Right cardiac atrium (tissue), 5 donors: ENCODE measurements around the gene GEMIN4. TPM values are rescaled to one million over a fixed set of nuclear protein-coding genes. Genes with fewer than 3 reads are reported as not detected.
A peak's percentile ranks its signal among the peaks of the same experiment; 100 is the strongest.

ENCODE experiments used
- ATAC-seq, 2 donors: fragments of 200-7000 bp; cut with Tn5 transposase; one replicate each; pipeline versions ENCODE4 v1.8.0 to v1.9.1; 2020; ENCODE audit warnings: moderate library complexity in 2 of 2, mild to moderate bottlenecking in 1 of 2
- DNase-seq, 3 donors: peaks; one replicate each; pipeline ENCODE4 v3.0.0-alpha.2; 2020
- H3K27ac ChIP-seq: one replicate; pipeline ENCODE4 v1.5.1; 2013; ENCODE audit warnings: mild to moderate bottlenecking, low read length, control low read depth, moderate library complexity
- H3K27me3 ChIP-seq: one replicate; pipeline ENCODE4 v1.6.1; 2013; ENCODE audit not compliant: control insufficient read depth, insufficient read depth
- H3K4me1 ChIP-seq: one replicate; pipeline ENCODE4 v1.6.1; 2013; ENCODE audit warnings: low read length; ENCODE audit not compliant: control insufficient read depth, insufficient read depth
- H3K4me3 ChIP-seq: one replicate; pipeline ENCODE4 v1.5.1; 2013; ENCODE audit warnings: low read length, control low read depth
- H3K9me3 ChIP-seq: one replicate; pipeline ENCODE4 v1.6.1; 2013; ENCODE audit warnings: low read length; ENCODE audit not compliant: control insufficient read depth
- WGBS: extraction: QIAGEN DNeasy Blood & Tissue Kit; methylation state at CpG from one replicate; pipeline ENCODE4 v1.1.7; 2013; 5-methylcytosine and 5-hydroxymethylcytosine counted together
- intact Hi-C, 4 donors: fragments of 100-400 bp; cut with DNase I; formaldehyde crosslinking; loops; one replicate each; pipeline versions ENCODE4 v1.11.0 to v1.14.0; 2022 to 2023
- long read RNA-seq, 4 donors: library from polyadenylated mRNA; unstranded; transcript quantifications; one replicate each; pipeline ENCODE4 v2.0.0, GENCODE V29; 2020 to 2021
- polyA plus RNA-seq: library from polyadenylated mRNA; stranded (reverse); fragments of 200-250 nt; gene quantifications from one replicate; pipeline ENCODE4 v1.2.3, GENCODE V29; 2013
- total RNA-seq, 4 donors: library from RNA; stranded (reverse); fragmentation: NEBNext Ultra II Directional; extraction: Animal tissue kit (Norgen Biotek cat#: 25700); gene quantifications; one replicate each; pipeline ENCODE4 v1.2.1, GENCODE V29; 2021
- donor health status: healthy with polysubstance abuse.
- donor health status: DM: no; HTN: yes; CAD: no.
- donor health status: DM: no; HTN: no; CAD: no.
- donor health status: DM: no; HTN: yes; CAD: no; lungs with severe emphysema.
- donor health status: DM: yes; HTN: yes; CAD: no.

Gene GEMIN4
- total RNA-seq (10 to 100 TPM; 12.5 to 15.7 (median 15.1) TPM), polyA plus RNA-seq (5.6 TPM)
- long read RNA-seq, donor 1, full-length matches to known transcripts, result 20 of 24 reads
- long read RNA-seq, donor 1, partial matches to known transcripts, result 0 of 24 reads
- long read RNA-seq, donor 1, other reads (novel, unspliced or antisense), result 4 of 24 reads
- long read RNA-seq, donor 2, full-length matches to known transcripts, result 15 of 21 reads
- long read RNA-seq, donor 2, partial matches to known transcripts, result 0 of 21 reads
- long read RNA-seq, donor 2, other reads (novel, unspliced or antisense), result 6 of 21 reads
- long read RNA-seq, donor 3, full-length matches to known transcripts, result 98 of 128 reads
- long read RNA-seq, donor 3, partial matches to known transcripts, result 0 of 128 reads
- long read RNA-seq, donor 3, other reads (novel, unspliced or antisense), result 30 of 128 reads
- long read RNA-seq, donor 4, full-length matches to known transcripts, result 12 of 18 reads
- long read RNA-seq, donor 4, partial matches to known transcripts, result 0 of 18 reads
- long read RNA-seq, donor 4, other reads (novel, unspliced or antisense), result 6 of 18 reads

- ATAC-seq (peak; percentile 93), DNase-seq (peak; percentile 92 to 98 (median 98))
- H3K9me3 ChIP-seq, result no peaks in the 10 kb centered on the region
- H3K27ac ChIP-seq, result peak within 1 kb of the TSS; percentile 49
- under 1% methylated on average over 87 of the region's 87 CpGs for WGBS
- intact Hi-C loops, result no loop called here
- peaks cover 2% of the 10 kb centered on the region for H3K4me1 ChIP-seq
- peak within 1 kb of the TSS; percentile 64 for H3K4me3 ChIP-seq
- no peaks in the 10 kb centered on the region for H3K27me3 ChIP-seq
Observed at GRCh38 chr17:752002-752619, at the start of gene GEMIN4. GEMIN4 (minus strand) TSS chr17:752264; CDS start chr17:752142, 122 bp downstream.

GRCh38 chr17:801660-802059 lies 49.6 kb upstream of the GEMIN4 start:
- no peaks in the 10 kb centered on the region for H3K9me3 ChIP-seq
- intact Hi-C loops, result no loop called here
- DNase-seq (no peak), ATAC-seq (no peak)
- H3K4me3 ChIP-seq, result no peak overlapping the region
- 83% methylated on average over 6 of the region's 6 CpGs for WGBS
- no peaks in the 10 kb centered on the region for H3K4me1 ChIP-seq
- no peak overlapping the region for H3K27ac ChIP-seq
- no peaks in the 10 kb centered on the region for H3K27me3 ChIP-seq

GRCh38 chr17:800446-801242 lies 48.6 kb upstream of the GEMIN4 start:
- DNase-seq (no peak), ATAC-seq (no peak)
- intact Hi-C loops, result no loop called here

GRCh38 chr17:799261-799660 lies 47.2 kb upstream of the GEMIN4 start:
- no peak overlapping the region for H3K27ac ChIP-seq

More at GRCh38 chr17:800446-801242, 48.6 kb upstream of the GEMIN4 start:
- no peaks in the 10 kb centered on the region for H3K4me1 ChIP-seq
- no peaks in the 10 kb centered on the region for H3K9me3 ChIP-seq
- 91% methylated on average over 39 of the region's 39 CpGs for WGBS
- no peak overlapping the region for H3K27ac ChIP-seq
- H3K27me3 ChIP-seq, result no peaks in the 10 kb centered on the region
- no peak overlapping the region for H3K4me3 ChIP-seq

GRCh38 chr17:798246-798645 lies 46.2 kb upstream of the GEMIN4 start:
- no peak overlapping the region for H3K27ac ChIP-seq
- no peak for ATAC-seq
- no peaks in the 10 kb centered on the region for H3K4me1 ChIP-seq
- no peak overlapping the region for H3K4me3 ChIP-seq
- no peaks in the 10 kb centered on the region for H3K9me3 ChIP-seq
- H3K27me3 ChIP-seq, result no peaks in the 10 kb centered on the region
- intact Hi-C loops, result loop anchor here in 2 of 4 donors (5.0 to 10.0 kb wide), 3 partner anchors 179 to 257 kb away; partner anchors contain the start of gene NXN (in 1 of the 2)
- 80% methylated on average over 11 of the region's 11 CpGs for WGBS
- no peak for DNase-seq

More at GRCh38 chr17:799261-799660, 47.2 kb upstream of the GEMIN4 start:
- ATAC-seq (no peak), DNase-seq (no peak)
- intact Hi-C loops, result loop anchor here in 2 of 4 donors (5.0 to 10.0 kb wide), 3 partner anchors 178 to 256 kb away; partner anchors contain the start of gene NXN (in 1 of the 2)
- 88% methylated on average over 11 of the region's 11 CpGs for WGBS
- Histone ChIP-seq H3K4me1 (no peaks in the 10 kb centered on the region), H3K4me3 (no peak overlapping the region), H3K27me3 (no peaks in the 10 kb centered on the region), H3K9me3 (no peaks in the 10 kb centered on the region)

- Histone ChIP-seq H3K4me3 (no peak overlapping the region), H3K9me3 (no peaks in the 10 kb centered on the region), H3K27ac (no peak overlapping the region), H3K4me1 (no peaks in the 10 kb centered on the region), H3K27me3 (no peaks in the 10 kb centered on the region)
- intact Hi-C loops, result loop anchor here in 2 of 4 donors (5.0 to 10.0 kb wide), 3 partner anchors 180 to 257 kb away; partner anchors contain the start of gene NXN (in 1 of the 2)
- WGBS, result 75% methylated on average over 22 of the region's 22 CpGs
- ATAC-seq, result no peak
- DNase-seq, result no peak
Observed at GRCh38 chr17:797236-797840, 45.3 kb upstream of the GEMIN4 start.

- H3K9me3 ChIP-seq, result no peaks in the 10 kb centered on the region
- intact Hi-C loops, result loop anchor here in 2 of 4 donors (5.0 to 10.0 kb wide), 3 partner anchors 181 to 258 kb away; partner anchors contain the start of gene NXN (in 1 of the 2)
- H3K4me3 ChIP-seq, result no peak overlapping the region
- no peak overlapping the region for H3K27ac ChIP-seq
- DNase-seq (no peak), ATAC-seq (no peak)
- WGBS, result 70% methylated on average over 15 of the region's 15 CpGs
- H3K27me3 ChIP-seq, result no peaks in the 10 kb centered on the region
- H3K4me1 ChIP-seq, result no peaks in the 10 kb centered on the region
Observed at GRCh38 chr17:796609-797008, 44.5 kb upstream of the GEMIN4 start.

- Histone ChIP-seq H3K9me3 (no peaks in the 10 kb centered on the region), H3K4me1 (no peaks in the 10 kb centered on the region), H3K27me3 (no peaks in the 10 kb centered on the region), H3K27ac (no peak overlapping the region), H3K4me3 (no peak overlapping the region)
- ATAC-seq (no peak), DNase-seq (no peak)
- intact Hi-C loops, result loop anchor here (1.0 to 10.0 kb wide), 5 partner anchors 182 to 259 kb away; partner anchors contain the start of gene NXN (in 1 of the 4)
- 69% methylated on average over 9 of the region's 9 CpGs for WGBS
Observed at GRCh38 chr17:795721-796120, 43.7 kb upstream of the GEMIN4 start.

GRCh38 chr17:795276-795675 lies 43.2 kb upstream of the GEMIN4 start:
- intact Hi-C loops, result loop anchor here (1.0 to 10.0 kb wide), 5 partner anchors 182 to 260 kb away; partner anchors contain the start of gene NXN (in 1 of the 4)
- ATAC-seq, result peak in 1 of 2 donors; percentile 2
- Histone ChIP-seq H3K4me1 (no peaks in the 10 kb centered on the region), H3K9me3 (no peaks in the 10 kb centered on the region), H3K27me3 (no peaks in the 10 kb centered on the region), H3K27ac (no peak overlapping the region), H3K4me3 (peak overlapping the region; percentile 33)
- 49% methylated on average over 14 of the region's 14 CpGs for WGBS
- no peak for DNase-seq

GRCh38 chr17:794876-795275 lies 42.8 kb upstream of the GEMIN4 start:
- peak; percentile 89 to 95 (median 94) for DNase-seq
- no peak overlapping the region for H3K27ac ChIP-seq
- WGBS, result 4% methylated on average over 18 of the region's 18 CpGs
- no peaks in the 10 kb centered on the region for H3K9me3 ChIP-seq
- peak; percentile 77 for ATAC-seq
- H3K27me3 ChIP-seq, result no peaks in the 10 kb centered on the region
- intact Hi-C loops, result loop anchor here (1.0 to 10.0 kb wide), 5 partner anchors 182 to 260 kb away; partner anchors contain the start of gene NXN (in 1 of the 4)
- H3K4me1 ChIP-seq, result no peaks in the 10 kb centered on the region
- H3K4me3 ChIP-seq, result peak overlapping the region; percentile 33
